NCI-H446 (cell line): ENCODE measurements around the gene BARHL2.

ENCODE experiments used
- DNase-seq, 2 experiments: peaks; one replicate each; lab custom pipeline; 2025; lab: John Stamatoyannopoulos, UW

BARHL2 gene

DNA sequence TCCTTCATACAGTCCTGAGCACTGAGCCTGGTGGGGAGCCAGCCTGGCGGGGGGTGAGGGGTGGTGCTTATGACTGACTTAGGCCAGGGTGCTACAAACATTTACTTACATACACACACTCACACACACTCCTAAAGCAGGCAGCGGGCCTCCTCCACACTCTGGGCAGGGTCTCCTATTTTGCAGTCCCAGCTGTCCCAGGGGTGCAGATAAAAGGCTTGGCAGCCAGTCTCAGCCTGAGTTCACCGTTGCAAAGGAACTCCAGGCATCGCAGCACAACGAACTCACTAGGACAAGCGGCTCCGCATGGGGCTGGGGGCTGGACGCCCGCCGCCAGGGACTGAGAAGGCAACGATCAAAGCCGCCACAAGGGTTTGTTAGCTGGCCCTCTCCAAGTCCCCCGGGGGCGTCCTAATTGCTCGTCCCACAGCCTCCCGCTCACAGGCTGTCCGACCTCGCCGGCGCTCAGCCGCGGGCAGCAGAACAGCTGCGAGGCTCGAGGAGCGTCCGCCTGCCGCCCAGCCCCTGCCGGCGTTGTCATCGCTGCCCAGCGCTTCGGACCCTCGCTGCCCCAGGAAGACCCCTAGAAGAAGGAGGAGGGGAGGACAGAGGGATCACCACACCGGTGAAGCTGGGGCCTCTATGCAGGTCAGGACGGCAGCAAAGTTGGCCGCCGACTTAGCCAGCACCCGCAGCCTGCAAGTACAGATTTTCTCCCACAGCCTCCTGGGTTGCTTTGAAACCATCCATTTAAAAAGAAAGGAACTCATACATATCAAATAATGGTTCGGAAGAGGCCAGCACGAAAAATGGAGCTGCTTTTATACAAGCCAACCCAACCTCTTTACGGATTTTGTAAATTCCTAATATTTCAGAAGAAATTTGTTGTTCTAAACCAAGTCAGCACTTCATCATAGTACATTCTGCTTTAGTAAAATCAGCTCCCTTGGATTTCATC is 6.2 kb downstream of the BARHL2 start:
- DNase-seq = no peak

DNA sequence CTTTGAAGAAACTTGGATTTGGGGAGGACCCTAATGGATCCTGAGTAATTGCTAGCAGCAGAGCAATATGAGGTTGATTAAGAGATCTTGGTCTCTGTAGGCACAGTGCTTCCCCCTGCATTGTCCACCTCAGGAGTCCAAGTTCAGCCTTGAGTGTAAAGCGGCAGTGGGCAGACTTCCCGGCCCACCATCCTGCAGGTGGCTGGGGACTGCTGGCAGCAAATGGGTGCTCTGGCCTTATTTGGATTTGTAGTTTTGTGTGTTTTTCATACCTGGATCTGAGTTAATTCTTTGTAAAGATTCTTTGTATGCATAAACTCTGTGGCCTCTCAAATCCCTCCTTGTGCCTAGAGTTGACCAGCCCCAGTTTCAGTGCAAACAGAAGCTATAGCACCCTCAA is 7.6 kb downstream of the BARHL2 start:
- no peak for DNase-seq

DNA sequence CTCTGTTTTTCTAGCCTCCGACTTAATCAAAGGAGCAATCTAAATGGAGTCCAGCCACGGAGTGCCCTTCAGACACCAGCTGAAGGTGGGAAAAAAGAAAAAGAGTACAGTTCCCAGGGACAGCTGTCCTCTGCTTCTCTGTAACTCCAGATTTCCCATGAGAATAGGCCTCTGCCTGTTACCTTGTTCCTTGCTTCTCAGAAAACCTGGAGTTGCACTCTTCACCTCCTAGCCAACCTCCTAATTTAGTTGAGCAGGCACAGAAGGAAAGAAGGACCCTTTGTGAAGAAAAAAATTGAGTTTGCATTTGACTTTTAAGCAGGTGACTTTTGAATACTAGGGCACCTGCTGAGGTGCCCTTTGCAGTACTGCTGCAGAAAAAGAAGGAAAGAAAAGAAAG is 8.3 kb downstream of the BARHL2 start:
- DNase-seq = no peak

DNA sequence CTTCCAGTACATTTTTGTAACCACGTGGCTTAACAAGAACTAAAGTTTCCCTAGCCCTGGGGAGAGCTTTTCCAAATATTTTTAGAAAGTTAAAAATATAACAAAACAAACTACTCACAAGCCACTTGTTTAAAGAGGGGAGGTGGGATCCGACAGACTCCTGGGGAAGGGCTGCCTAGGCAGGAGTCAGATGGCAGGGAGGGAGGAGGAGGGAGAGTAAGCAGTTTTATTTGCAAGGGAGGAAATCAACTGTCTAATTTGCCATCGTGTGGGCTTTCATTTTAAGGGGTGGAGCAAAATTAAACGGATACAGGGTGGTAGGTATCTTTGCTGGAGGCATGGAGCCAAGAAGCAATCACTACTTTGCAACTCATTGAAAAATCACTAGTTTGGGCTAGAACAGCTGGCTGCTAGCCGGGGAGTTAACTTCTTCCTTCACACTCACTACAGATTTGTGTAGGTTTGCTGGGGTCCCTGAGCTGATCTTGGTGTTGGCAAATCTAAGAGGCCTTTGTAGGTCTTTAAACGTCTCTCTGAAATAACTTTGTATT is 8.8 kb downstream of the BARHL2 start:
- no peak for DNase-seq

GRCh38 chr1:90707363-90707710 is 9.8 kb downstream of the BARHL2 start:
- no peak for DNase-seq

DNA sequence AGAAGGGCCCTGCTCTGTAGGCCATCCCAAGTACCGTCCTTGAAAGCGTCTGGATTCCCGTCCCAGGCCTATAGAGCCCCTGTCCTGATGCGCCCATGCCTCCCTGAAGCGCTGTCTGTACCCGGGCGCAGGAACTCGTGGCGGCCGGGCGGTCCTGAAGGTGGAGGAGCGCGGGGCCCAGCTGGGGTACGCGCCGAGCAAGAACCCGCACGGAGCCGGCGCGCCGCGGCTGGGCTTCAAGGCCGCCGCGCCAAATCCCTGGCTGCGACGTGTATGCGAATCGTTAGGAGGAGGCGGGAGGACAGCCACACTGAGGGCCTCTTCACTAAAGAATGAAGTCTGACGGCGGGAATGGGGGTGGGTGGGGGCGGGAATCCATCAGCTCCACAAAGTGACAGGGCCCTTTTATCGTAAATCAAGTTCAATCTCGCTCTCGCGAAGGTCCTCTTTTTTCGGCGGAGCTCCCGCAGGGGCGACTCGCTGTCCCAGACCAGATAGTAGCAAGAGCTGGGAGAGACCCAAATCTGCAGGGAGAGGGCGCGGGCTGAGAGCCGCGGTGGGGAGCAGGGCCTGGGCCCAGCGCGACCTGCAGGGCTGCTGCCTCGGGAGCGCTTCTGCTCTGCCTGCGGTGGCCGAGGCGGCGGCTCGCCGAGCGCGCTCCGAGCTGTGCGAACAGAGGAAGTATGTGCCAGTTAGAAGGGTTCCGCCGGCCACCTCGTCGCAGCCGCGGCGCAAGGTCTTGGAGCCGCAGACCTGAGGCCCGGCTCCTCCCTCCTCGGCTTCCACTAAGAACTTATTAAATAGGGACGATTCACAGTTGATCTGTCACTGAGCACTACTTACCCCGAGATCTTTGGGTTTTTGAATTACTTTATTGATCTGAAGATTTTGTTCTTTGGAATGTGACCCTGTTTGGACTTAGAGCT is 10.4 kb downstream of the BARHL2 start:
- DNase-seq = no peak

GRCh38 chr1:90705956-90706355 is 11.1 kb downstream of the BARHL2 start:
- DNase-seq = no peak

- DNase-seq = no peak
These were observed 12.3 kb downstream of the BARHL2 start for GRCh38 chr1:90704817-90705216.

DNA sequence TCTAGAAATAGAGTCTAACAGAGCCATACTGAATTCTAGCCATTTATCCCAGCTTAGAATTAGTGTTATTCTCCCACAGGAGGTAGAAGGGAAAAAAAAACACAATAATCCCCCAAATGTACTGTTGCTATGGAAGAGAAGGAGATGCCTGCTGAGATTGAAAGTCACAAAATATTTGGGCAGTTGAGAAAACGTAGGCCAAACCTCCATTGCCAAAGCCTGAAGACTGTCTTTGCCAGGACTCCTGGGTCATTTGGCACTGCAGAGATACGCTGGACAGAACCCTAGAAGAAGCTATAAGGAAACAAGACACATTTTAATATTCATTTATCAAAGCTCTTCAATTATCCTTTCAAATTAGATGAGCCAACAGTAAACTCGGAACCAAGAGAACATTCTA is 22.3 kb downstream of the BARHL2 start:
- DNase-seq = no peak

GRCh38 chr1:90687747-90688146 is 29.4 kb downstream of the BARHL2 start:
- DNase-seq = no peak

GRCh38 chr1:90675161-90675847 is 41.8 kb downstream of the BARHL2 start:
- DNase-seq = no peak

DNA sequence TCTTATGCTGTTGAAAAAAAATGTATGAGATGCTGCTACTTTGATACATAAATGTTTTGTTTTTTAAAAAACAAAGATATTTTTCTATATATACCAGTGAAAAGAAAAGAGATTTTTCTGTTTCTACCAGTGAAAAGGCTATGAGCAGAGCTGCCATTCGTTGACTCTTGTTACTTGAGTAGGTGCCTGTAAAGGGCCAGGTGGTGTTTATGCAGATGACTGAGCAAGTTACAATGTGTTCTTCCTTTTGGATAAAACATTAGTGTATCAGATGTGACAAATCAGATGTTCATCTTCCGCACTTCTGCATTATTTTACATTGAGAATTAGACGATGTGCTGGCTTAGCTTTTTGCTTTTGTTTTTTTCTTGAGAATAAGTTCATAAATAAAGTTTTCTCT is 45.4 kb downstream of the BARHL2 start:
- peak; percentile 33 to 72 for DNase-seq

DNA sequence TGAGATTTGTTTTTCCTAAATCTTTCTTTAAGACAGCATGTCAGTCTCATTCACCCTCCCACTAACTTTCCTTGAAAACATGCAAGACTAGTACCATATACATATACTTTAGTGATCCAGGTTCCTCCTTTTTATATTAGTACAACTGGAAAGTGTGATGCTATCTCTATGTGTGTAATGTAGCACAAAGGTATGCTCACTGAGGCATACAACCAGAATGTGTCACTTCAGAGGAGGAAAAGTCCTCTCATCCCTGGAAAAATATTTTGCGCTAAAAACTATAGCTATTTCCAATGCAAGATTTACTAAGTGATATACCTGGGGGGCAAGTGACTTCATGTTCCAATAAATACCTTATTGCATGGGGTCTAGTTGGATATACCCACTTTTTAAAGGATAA is 45.9 kb downstream of the BARHL2 start:
- DNase-seq = no peak
